Ascending aorta (tissue), 2 donors: ENCODE data around the gene TOM1L2. TPM values are rescaled to one million over a fixed set of nuclear protein-coding genes. Genes with fewer than 3 reads are reported as not detected.

Source experiments
- DNase-seq, 2 donors: peaks; one replicate each; pipeline ENCODE4 v3.0.0-alpha.2; 2019; ENCODE audit warnings: low spot score in 2 of 2
- H3K27ac ChIP-seq, 2 donors: fragments of 200-600 bp; sonication (generic); one replicate each; pipeline ENCODE4 v1.5.1; 2016 to 2017; ENCODE audit warnings: mild to moderate bottlenecking in 1 of 2
- H3K27me3 ChIP-seq: fragments of 200-600 bp; sonication (generic); one replicate; pipeline ENCODE4 v1.5.1; 2017
- H3K36me3 ChIP-seq, 2 donors: fragments of 200-600 bp; sonication (generic); one replicate each; pipeline ENCODE4 v1.5.1; 2016
- H3K4me1 ChIP-seq, 2 donors: fragments of 200-600 bp; sonication (generic); one replicate each; pipeline ENCODE4 v1.5.1; 2016 to 2017; ENCODE audit warnings: mild to moderate bottlenecking in 1 of 2
- H3K4me3 ChIP-seq, 2 donors: fragments of 200-600 bp; sonication (generic); one replicate each; pipeline ENCODE4 v1.5.1; 2016 to 2017; ENCODE audit warnings: mild to moderate bottlenecking in 1 of 2
- H3K9me3 ChIP-seq, 2 donors: fragments of 200-600 bp; sonication (generic); one replicate each; pipeline ENCODE4 v1.5.1; 2016
- intact Hi-C: fragments of 100-400 bp; cut with DNase I; formaldehyde crosslinking; loops from one replicate; pipeline ENCODE4 v1.15.1; 2023
- total RNA-seq: library from RNA; depleted of rRNA; stranded (reverse); fragments of >200 nt; gene quantifications from one replicate; pipeline ENCODE4 v1.1.0, GENCODE V29; 2016
- TF ChIP-seq, protein P1 (sequence below), 3 experiments: fragments of 200-600 bp in 2 of 3; fragments of 450-650 bp in 1 of 3; sonication (generic) in 2 of 3; IDR thresholded peaks; one replicate each; pipeline ENCODE4 v1.5.1; 2016 to 2019; ENCODE audit warnings: antibody characterized with exemption in 3 of 3, mild to moderate bottlenecking in 1 of 3, moderate library complexity in 1 of 3

TOM1L2 gene
- total RNA-seq, 1 donor from 2014 or later: 39.0 TPM

DNA sequence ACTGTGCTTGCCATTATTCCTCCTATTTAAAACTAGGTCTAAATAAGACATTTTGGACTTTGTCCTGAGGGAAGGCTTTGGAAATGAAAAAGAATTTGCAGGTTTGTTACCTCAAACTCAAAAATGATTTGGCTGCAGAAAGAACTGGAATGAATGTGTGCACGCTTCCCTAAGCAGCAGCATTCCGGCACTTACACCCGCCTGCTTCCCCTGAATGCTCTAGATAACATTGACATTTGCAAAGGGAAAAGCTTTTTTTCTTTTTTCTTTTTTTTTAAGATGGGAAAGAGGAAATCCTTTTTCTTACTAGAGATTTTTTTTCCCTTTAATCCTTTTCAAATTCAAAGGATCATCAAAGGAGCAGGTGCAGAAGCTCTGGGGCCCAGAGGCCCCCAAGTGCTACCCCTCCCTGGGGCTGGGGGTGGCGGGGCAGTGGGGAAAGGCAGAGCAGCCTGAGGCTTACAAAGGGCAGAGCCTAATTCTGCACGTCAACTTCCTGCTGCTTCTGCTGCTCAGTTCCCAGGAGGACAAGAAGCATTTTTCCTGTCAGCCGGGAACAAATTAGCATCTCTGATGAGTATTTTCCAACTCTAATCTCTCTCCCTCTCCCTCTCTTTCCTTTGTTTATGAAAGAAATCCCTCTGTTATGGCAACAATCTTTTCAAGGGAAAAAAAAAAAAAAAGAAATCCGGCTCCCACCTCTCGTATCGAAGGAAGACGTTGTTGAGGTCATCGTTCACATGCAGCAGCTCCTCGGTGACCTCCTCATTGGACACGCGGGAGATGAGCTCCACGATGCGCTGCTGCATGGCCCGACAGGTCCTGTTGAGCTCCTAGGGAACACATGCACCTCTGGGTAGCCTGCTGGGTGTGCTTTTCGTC, 103.3 kb downstream of the TOM1L2 start:
- intact Hi-C loops: no loop called here
- no peaks in the 10 kb centered on the region for H3K9me3 ChIP-seq
- no peaks in the 10 kb centered on the region for H3K27me3 ChIP-seq
- no peak overlapping the region for H3K27ac ChIP-seq
- H3K4me3 ChIP-seq: no peak overlapping the region
- H3K4me1 ChIP-seq: no peaks in the 10 kb centered on the region
- no peak for DNase-seq
- TF ChIP-seq, protein P1, sequence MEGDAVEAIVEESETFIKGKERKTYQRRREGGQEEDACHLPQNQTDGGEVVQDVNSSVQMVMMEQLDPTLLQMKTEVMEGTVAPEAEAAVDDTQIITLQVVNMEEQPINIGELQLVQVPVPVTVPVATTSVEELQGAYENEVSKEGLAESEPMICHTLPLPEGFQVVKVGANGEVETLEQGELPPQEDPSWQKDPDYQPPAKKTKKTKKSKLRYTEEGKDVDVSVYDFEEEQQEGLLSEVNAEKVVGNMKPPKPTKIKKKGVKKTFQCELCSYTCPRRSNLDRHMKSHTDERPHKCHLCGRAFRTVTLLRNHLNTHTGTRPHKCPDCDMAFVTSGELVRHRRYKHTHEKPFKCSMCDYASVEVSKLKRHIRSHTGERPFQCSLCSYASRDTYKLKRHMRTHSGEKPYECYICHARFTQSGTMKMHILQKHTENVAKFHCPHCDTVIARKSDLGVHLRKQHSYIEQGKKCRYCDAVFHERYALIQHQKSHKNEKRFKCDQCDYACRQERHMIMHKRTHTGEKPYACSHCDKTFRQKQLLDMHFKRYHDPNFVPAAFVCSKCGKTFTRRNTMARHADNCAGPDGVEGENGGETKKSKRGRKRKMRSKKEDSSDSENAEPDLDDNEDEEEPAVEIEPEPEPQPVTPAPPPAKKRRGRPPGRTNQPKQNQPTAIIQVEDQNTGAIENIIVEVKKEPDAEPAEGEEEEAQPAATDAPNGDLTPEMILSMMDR (IDR thresholded peaks at IDR 0.05): no peak
- peaks cover 18 to 29% of the 10 kb centered on the region in 2 donors for H3K36me3 ChIP-seq

- H3K36me3 ChIP-seq: peaks cover 21 to 40% of the 10 kb centered on the region in 2 donors
- H3K27ac ChIP-seq: no peak overlapping the region
- TF ChIP-seq, protein P1 (IDR thresholded peaks at IDR 0.05): no peak
- H3K4me1 ChIP-seq: no peaks in the 10 kb centered on the region
- no peak overlapping the region for H3K4me3 ChIP-seq
- no peaks in the 10 kb centered on the region for H3K27me3 ChIP-seq
- intact Hi-C loops: no loop called here
- no peak for DNase-seq
- H3K9me3 ChIP-seq: no peaks in the 10 kb centered on the region
These were observed 105.3 kb downstream of the TOM1L2 start for GRCh38 chr17:17866897-17867296.

GRCh38 chr17:17866425-17866824, 105.8 kb downstream of the TOM1L2 start:
- Histone ChIP-seq H3K4me3 (no peak overlapping the region), H3K27me3 (no peaks in the 10 kb centered on the region), H3K4me1 (no peaks in the 10 kb centered on the region), H3K9me3 (no peaks in the 10 kb centered on the region), H3K27ac (no peak overlapping the region), H3K36me3 (peaks cover 21 to 41% of the 10 kb centered on the region in 2 donors)
- TF ChIP-seq, protein P1 (IDR thresholded peaks at IDR 0.05): no peak
- intact Hi-C loops: no loop called here
- no peak for DNase-seq

DNA sequence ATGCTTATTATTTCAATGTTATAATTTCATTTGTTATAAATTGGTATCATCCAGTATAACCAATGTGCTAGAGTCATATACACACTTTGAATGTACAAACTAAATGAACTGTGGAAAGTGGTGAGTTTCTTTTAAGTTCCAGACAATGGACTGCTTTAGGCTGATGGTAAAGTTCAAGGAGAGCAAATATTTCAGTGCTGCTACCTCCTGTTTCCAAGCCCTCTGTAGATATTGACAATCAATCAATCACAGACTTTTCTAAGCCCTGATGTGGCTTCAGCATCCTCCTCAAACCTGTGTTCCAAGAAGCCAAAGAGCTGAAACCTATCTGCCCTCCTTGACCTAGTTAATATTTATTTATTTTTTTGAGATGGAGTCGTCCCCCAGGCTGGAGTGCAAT, 107.2 kb downstream of the TOM1L2 start:
- H3K27me3 ChIP-seq: no peaks in the 10 kb centered on the region
- peaks cover 21 to 47% of the 10 kb centered on the region in 2 donors for H3K36me3 ChIP-seq
- no peaks in the 10 kb centered on the region for H3K4me1 ChIP-seq
- TF ChIP-seq, protein P1 (IDR thresholded peaks at IDR 0.05): no peak
- H3K4me3 ChIP-seq: no peak overlapping the region
- intact Hi-C loops: no loop called here
- no peak overlapping the region for H3K27ac ChIP-seq
- DNase-seq: no peak
- H3K9me3 ChIP-seq: no peaks in the 10 kb centered on the region

DNA sequence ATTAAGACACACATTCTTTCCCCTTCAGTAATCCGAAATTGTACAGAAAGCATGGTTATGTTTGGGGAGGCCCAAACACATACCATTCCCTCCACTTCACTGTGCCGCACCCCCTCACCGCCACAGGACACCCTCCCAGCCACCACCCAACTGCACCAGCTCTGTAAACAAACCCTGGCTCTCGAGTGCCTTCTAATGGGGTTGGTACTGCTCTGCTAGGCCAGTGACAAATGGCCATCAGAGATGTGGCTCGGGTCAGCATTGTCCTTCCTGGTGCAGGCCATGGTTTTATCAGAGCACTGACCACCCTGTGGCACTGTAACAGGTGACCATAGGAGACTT, 111.5 kb downstream of the TOM1L2 start:
- H3K4me3 ChIP-seq: no peak overlapping the region
- H3K36me3 ChIP-seq: peaks cover 3 to 20% of the 10 kb centered on the region in 2 donors
- H3K4me1 ChIP-seq: peaks cover 4 to 7% of the 10 kb centered on the region in 2 donors
- no peaks in the 10 kb centered on the region for H3K27me3 ChIP-seq
- no peak for DNase-seq
- TF ChIP-seq, protein P1 (IDR thresholded peaks at IDR 0.05): no peak
- intact Hi-C loops: loop anchor here (1.0 to 5.0 kb wide), 4 partner anchors 24 to 179 kb away; partner anchors contain the start of genes RAI1 and SREBF1
- no peak overlapping the region for H3K27ac ChIP-seq
- H3K9me3 ChIP-seq: no peaks in the 10 kb centered on the region
